ENCODE measurements around the gene CHL1.

The CHL1 gene

DNA sequence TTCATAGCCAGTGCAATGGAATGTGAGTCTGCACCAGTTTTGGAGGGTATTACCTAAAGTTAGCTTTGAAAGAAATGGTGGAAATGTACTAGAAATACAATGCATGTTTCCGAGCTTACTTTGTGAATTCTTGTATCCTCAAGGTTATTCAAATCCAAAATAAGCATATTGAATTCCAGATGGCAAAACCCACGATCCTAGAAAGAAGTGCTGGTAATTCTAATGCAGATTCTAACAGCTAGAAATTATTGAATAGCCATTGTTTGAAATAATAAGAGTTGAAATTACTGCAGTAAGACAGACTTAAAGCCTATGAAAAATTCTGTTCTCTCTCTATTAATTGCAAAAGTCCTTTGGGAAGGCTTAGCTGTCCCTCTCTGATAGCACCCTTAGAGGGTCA, 258.4 kb downstream of the CHL1 start:
- no peaks in the 10 kb centered on the region for H3K27me3 ChIP-seq (ENCODE audit: control insufficient read depth, insufficient read depth, low read length)
- no peak overlapping the region for H3K4me3 ChIP-seq (ENCODE audit: low read depth, low read length)
- no peak overlapping the region for H3K9ac ChIP-seq (ENCODE audit: low read depth, low read length)
- H3K9me3 ChIP-seq (ENCODE audit: control insufficient read depth, insufficient read depth, low read length), result no peaks in the 10 kb centered on the region
- H3K4me1 ChIP-seq (ENCODE audit: control insufficient read depth, insufficient read depth, low read length), result peaks cover 9% of the 10 kb centered on the region
- H3K36me3 ChIP-seq (ENCODE audit: control insufficient read depth, insufficient read depth, low read length), result no peaks in the 10 kb centered on the region

DNA sequence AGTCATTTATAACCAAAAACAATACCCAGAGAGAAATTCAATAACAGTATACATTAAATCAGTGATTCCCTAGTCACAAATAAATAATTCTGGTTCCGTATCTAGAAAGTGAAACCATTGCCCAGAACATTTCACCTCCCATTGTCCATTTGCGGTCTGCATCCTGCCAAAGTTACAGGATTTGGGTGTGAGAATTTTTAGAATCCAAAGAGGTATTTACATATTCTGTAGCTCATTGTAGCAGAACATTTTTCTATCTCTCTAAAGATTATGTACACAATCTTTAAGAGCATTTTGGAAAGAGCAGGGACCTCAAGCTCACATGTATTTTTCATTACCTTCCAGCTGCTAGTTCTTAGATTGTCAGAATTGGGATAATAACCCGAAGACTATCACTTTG, 261.6 kb downstream of the CHL1 start:
- Histone ChIP-seq H3K9me3 (ENCODE audit: control insufficient read depth, insufficient read depth, low read length) (no peaks in the 10 kb centered on the region), H3K4me3 (ENCODE audit: low read depth, low read length) (no peak overlapping the region), H3K36me3 (ENCODE audit: control insufficient read depth, insufficient read depth, low read length) (no peaks in the 10 kb centered on the region), H3K9ac (ENCODE audit: low read depth, low read length) (no peak overlapping the region), H3K4me1 (ENCODE audit: control insufficient read depth, insufficient read depth, low read length) (peaks cover 5% of the 10 kb centered on the region), H3K27me3 (ENCODE audit: control insufficient read depth, insufficient read depth, low read length) (no peaks in the 10 kb centered on the region)

DNA sequence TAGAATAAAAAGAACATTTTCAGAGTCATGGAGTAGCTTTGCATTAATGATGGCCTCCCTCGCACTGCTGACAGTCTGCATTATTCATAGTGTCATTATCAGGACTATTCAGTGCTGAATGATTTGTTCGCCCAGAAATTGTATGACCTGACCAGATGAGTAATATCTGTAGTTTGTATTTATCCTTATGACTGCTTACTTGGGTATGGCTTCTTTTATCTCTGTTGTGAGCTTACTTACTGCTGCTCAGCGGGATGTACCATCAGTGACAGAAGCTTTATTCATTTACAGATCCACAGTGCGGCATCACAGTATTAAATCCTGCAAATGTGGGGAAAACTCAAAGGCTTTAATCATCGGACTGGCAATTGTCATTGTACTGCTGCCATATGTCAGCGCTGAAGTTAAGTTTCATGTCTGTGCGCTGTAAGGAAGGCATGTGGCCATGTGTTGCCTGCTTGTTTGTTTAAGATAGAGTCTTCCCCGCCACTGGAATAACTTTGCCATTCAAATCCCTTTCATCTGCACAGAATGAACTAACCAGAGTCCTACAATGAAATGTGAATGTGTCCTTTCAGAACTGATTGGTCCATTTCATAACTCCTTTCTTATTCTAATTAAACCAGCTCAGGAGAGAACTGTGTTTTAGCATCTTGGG, 262.2 kb downstream of the CHL1 start:
- no peaks in the 10 kb centered on the region for H3K9me3 ChIP-seq (ENCODE audit: control insufficient read depth, insufficient read depth, low read length)
- no peak overlapping the region for H3K4me3 ChIP-seq (ENCODE audit: low read depth, low read length)
- no peaks in the 10 kb centered on the region for H3K27me3 ChIP-seq (ENCODE audit: control insufficient read depth, insufficient read depth, low read length)
- H3K4me1 ChIP-seq (ENCODE audit: control insufficient read depth, insufficient read depth, low read length), result peaks cover 5% of the 10 kb centered on the region
- H3K36me3 ChIP-seq (ENCODE audit: control insufficient read depth, insufficient read depth, low read length), result no peaks in the 10 kb centered on the region
- no peak overlapping the region for H3K9ac ChIP-seq (ENCODE audit: low read depth, low read length)
